Activated CD4-positive, CD25-positive, alpha-beta regulatory T cell treated with anti-CD3 and anti-CD28 coated beads, Interleukin-2, amount 50 U/mL, for 16 hours (primary cell): ENCODE results near the gene RNF25.

Experiments
- DNase-seq: peaks from one replicate; pipeline ENCODE4 v3.0.0-alpha.2; 2020; ENCODE audit warnings: low read depth, low spot score

The RNF25 gene

DNA sequence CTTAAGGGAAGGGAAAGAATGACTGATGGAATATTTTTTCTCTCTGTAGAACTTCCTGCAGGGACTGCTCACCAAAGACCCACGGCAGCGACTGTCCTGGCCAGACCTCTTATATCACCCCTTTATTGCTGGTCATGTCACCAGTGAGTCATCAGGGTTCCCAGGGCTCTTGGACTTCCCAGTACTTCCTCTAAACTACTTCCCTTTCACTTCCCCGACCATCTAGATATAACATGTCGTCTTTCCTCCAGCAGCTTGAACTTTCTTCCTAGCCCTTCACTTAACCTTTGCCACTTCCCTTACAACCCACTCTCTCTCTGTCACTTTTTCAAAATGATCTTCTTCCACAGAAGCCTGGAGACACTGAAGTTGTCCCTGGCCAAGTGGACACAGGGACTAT lies 7.3 kb upstream of the RNF25 start:
- DNase-seq, result no peak

DNA sequence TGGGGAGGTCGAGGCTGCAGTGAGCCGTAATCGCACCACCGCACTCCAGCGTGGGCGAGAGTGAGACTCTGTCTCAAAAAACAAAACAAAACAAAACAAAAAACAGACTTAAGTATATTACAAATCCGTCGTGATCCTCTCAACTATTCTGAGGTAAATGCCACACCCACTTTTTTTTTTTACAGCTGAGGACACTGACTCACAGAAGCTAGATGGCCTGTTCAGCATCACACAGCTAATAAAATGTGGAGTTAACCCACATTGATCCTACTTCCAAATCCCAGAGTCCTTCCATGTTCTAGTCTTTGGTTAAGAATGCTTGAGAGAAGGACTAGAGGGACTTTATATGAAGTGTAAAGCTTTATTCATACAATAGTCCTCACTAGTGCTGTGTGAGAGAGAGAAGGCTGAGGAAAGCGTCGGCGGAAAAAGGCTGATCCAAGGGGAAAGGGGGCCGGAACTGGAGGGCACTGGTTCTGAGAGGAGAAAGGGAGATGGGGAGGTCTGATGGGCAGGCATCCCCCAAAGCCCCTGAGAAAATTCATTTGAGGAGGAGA lies 627 bp downstream of the RNF25 start:
- DNase-seq, result no peak

DNA sequence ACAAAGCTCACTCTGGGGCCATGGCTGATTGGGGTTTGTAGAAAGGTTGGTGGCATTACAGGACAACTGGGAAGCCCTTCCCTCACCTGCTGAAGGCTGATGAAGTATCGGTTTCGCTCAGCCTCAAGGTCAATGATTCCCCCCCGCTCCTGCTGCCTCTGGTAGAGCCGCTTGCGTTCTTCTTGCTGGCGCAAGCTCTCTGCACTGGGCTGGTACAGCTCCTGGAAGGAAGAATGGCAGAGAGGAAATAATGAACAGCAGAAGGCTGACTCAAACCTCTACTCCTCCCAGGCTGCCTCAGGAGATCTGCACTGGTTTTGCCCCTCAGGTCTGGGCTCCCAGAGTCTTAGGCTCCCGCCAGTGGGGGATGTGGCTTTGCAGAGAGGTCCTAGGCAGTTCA lies 7.1 kb downstream of the RNF25 start:
- DNase-seq, result no peak

DNA sequence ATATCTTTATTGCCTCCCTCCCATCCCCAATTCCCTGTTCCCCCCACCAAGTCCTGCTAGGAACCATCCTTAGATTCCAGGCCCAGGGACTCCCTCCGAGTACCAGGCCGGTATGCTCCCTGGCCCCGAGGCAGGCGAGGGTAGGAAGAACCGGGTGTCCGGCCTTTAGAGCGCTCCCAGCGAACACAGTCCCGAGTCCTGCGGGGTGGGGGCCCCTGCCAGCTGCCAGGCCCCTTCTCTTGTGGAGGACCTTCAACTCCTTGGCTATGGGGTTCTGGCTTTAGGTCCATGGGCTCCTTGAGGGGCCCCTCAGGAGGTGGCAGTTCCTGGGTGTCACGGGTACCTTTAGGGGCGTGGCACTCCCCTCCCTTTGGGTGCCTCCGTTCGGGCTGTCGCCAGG lies 7.9 kb downstream of the RNF25 start:
- no peak for DNase-seq

DNA sequence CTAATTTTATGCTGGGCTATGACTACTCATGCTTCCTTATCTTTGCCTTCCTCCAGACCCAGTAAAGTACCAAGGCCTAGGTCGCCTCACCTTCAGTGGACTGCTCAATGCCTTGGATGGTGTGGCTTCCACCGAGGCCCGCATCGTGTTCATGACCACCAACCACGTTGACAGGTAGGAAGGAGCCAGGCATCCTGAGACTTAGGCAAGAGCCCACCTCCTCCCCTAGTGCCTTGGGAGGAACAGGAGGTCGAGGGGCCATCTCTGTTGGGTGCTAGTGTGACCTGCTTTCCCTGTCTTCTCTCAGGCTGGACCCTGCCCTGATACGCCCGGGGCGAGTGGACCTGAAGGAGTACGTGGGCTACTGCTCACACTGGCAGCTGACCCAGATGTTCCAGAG lies 9.0 kb downstream of the RNF25 start:
- no peak for DNase-seq

DNA sequence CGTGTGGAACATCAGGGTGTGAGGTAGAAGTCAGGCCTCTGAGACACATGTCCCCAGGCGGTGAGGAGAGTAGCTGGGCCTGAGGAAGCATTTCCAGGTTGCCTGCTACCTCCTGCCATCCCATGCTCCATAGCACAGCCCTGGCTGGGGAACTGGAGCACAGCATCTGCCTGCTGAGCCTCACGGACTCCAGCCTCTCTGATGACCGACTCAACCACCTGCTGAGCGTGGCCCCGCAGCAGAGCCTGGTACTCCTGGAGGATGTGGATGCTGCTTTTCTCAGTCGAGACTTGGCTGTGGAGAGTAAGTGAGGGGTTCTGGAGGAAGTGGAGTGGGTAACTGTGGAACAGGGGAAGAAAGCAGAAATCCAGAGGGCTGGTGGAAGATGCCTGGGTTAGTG lies 9.4 kb downstream of the RNF25 start:
- DNase-seq, result no peak

DNA sequence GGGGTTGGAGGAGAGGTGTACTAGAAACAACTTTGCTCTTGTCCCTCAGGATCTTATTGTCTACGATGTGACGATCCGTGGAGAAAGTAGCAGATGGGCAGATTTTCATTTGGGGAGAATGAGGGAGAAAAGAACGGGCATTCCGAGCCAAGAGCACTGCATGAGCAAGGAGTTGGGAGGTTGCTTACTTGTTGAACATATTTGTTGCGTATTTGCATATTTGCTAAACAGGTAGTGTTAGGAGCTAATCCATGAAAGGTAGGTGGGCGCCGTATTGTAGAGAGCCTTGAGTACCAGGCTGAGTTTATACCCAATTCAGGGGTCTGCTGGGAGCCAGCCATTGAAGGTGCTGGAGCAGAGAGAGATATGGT lies 11.8 kb downstream of the RNF25 start:
- DNase-seq, result no peak

DNA sequence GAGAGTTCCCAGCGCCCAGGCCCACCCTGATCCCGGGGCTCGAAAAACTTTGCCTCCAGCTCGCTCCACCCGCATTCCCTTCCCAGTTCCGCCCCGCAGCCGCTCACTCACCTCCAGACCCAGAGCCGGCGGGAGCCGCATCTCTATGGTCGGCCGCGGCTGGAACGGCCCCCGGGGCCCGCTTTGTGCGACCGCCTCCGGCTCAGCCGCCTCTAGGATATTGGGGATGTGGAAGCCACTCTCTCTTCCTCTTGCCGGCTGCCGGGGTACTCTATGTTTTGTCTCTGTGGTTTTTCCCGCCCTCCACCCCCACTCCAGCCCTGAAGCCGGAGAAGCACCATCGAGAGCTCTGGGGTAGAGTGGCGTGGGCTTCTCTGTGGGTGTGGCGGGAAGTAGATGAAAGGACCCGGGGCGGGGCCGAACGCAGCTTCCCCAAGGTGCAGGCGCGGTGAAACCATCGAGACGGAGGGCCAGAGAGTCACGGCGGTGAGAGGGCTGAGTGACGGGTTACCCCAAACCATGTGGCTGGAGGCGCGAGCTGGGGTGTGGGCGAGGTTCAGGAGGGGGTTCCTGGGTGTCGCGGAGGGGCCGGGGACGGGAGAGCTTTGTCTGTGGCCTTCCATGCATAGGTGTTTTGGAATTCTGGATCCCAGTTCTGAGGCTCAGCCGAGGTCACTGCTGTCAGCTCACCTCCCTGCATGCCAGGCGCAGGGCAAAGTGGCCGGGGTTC lies 12.4 kb downstream of the RNF25 start, which contains the start of the genes BCS1L and ZNF142:
BCS1L (plus strand) TSS at position 426 of the 730 bp plus-strand sequence. CDS start 1,305 bp downstream, outside the sequence.
ZNF142 (minus strand) TSS at position 366 of the 730 bp plus-strand sequence. CDS start 3,194 bp downstream, outside the sequence.
- DNase-seq, result peak; percentile 83

DNA sequence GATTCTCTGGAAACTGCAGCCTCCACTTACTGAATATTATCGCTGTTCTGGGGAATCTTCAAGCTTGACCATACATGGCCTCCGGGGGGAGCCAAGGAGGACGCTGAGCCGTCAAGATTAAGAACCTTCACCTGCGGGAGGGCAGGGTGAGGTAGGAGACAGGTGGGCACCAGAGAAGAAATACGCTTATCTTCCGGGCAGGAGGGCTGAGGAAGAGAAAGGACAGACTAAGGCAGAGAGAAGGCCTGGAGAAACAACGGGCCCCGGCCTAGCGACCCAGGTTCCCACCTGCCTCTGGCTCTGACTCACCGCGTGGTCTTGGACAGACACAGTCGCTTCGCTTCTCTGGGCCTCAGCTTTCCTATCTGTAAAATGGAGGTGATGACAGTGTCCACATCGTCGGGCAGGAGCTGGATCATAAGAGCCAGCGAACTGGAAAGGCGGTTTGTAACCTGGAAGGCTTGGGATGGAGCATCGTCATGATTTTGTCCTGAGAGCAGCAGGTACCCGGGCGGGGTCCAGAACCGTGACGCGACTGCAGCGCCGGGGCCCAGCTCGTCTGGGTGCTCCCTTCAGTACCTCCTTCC lies 13.0 kb downstream of the RNF25 start:
- DNase-seq, result no peak

DNA sequence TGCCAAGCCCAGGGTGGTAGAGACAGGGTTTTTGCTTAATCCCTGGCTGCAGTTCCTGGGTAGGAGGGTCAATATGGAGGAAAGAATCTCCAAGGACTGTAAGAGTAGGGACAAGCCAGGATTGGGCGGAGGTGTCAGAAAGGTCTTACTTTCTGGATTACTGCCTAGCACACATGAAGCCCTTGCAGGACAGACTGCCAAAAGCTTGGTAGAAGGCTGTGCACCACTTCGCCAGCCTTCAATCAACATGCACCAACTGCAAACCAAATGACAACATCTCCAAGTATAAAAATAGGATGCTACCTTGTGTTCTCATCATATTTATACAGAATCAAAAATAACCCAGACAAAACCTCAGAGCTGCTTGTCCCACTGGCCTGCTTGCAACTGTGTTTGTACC lies 16.1 kb downstream of the RNF25 start:
- DNase-seq, result no peak

DNA sequence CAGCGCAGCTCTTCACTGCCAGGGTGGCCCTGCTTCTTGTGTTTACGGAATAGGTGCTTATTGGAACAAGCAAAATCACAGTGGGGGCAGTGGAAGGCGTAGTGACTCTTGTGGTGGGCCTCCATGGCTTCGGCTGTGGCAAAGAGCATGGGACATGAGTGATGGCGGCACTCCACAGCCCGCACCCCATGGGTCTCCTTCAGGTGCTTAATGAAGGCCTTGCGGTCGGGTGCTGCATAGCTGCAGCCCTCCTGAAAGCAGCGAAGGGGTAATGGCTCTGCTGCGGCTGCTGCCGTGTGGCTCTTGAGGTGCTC lies 23.1 kb downstream of the RNF25 start:
- DNase-seq, result no peak

DNA sequence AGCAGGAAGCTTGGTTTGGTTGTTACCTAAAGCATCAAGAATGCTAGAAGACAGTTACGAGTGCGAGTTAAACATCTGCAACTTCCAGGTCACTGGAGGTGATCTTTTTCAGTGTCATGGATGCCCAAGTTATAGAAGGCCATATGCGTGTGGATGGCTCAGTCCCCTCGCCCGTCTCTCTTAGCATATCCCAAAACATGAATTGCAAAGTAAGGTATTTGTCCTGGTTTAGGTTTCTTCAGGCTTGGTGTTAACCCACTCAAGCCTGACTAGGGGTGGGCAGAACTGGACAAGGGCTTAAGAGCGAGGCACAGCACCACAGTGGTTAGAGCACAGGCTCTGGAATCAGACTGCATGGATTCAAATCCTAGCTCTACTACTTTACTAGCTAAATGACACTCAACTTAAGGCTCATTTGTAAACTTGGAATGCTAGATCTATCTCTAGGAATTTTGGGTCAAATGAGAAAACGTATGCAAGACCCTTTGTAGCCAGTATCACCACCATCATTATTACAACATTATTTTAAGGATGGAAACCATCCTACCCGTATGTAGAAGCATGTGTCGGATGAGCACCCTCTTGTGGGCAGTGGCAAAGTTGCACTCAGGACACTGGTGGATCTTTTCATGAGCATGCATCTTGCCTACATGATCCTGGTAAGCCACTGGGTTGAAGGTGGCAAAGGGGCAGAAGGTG lies 23.6 kb downstream of the RNF25 start:
- no peak for DNase-seq

DNA sequence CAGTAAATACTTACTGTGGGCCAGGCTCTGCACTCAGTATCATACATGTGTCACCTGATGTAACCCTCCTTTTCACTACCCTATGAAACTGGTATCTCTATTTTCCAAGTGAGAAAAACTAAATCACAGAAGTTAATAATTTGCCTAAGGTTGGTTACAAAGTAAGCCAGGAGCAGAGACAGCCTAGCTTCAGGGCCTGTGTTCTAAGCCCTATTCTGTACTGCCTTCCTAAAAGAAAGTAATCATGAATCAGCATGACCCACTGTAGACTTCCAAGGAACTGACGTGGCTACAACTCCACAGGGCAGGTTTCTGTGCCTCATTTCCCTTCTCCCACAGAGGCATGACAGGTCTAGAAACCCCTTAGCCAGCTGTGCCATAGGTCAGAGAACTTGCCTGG lies 26.7 kb downstream of the RNF25 start:
- DNase-seq, result no peak

DNA sequence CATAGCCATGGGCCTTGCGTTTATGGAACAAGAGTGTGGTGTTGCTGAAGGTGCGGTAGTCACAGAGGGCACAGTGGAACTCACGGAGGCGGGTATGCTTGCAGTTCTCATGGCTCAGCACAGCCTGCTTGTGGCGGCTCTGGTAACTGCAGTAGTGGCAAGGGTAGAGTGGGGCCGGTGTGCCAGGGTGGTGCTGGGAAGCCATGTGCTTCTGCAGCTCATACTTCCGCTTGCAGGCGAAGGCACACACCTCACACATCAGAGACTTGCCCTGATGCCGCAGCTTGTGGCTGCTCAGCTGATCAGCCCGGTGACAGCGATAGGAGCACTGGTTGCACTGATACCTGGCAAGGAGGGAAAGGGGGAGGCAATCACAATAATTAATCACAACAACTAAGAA lies 27.1 kb downstream of the RNF25 start:
- no peak for DNase-seq

DNA sequence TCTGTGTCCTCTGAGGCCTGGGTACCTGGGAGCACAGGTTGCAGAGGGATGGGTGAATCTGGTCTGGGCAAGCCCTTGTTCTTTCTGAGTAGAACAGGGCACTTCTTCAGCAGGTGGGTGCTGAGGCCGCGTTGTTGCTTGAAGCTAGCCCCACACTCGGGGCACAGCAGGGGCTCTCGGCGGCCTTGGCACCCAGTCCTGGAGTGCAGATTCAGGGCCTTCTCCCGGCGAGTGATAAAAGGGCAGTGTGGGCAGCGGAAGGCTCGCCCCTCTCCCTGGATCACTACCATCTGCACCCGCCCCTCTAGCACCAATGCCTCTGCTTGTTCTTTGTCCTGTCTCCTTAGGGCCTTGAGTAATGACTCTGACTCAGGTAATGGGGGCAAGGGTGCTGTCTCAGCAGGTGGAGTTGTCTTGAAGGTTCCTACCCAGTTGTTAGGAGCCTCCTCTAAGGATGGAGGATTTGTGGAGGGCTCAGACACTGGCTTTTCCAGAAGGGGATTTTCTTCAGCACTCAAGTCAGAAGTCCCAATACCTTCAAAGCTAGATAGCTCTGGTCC lies 28.0 kb downstream of the RNF25 start:
- no peak for DNase-seq

DNA sequence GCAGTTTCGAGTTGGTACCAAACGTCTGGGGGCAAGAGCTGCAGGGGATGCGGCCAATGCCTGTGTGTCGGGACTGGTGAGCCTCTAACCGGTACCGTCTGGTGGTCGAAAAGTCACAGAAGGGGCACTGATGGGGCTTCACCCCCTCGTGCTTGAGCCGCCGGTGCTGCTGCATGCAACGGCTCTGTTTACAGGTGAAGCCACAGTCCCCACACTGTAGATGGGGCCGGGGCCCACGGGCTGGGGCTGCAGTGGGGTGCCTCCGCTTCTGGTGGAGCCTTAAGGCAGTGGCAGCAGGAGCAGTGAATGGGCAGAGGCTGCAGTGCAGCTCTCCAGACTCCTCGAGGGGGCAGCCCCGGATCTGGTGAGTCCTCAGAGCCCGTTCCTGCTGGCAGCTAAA lies 29.0 kb downstream of the RNF25 start:
- no peak for DNase-seq

DNA sequence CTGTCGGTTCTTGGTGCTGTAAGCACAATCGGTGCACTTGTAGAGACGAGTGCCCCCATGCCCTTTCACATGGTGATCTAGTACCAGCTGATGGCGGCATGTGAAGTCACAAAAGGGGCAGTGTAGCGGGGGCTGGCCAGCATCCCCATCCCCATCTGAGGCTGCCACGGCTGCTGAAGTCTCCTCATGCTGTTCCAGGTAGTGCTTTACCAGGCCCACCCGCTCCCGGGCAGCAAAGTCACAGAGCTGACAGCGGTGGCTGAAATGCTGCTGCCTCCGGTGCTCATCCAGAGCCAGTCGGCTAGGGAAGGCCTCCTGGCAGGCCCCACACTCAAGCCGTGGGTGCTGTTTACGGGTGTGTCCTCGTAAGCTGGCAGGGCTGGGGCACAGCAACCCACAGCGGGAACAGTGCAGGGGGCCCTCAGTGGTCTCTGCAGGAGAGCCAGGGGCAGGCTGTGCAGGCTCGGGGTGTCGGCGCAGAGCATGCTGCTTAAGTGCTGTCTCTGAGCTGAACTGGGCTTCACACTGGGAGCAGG lies 29.6 kb downstream of the RNF25 start:
- DNase-seq, result no peak

DNA sequence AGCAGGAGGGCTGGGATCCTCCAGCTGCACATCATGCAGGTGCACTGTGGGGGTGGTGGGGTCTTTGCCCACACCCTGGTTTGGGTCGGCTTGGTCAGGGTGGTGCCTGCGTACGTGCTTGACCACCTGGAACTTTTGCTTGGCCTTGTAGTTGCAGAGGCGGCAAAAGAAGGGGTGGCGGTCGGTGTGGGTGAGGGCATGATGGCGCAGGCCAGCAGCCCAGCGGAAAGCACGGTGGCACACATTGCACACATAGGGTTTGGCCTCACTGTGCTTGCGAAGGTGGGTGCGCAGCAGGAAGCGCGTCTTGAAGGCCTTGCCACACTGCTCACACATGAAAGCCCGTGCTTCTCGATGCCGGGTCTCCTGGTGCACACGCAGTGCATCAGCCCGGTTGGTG lies 33.4 kb downstream of the RNF25 start:
- DNase-seq, result no peak

DNA sequence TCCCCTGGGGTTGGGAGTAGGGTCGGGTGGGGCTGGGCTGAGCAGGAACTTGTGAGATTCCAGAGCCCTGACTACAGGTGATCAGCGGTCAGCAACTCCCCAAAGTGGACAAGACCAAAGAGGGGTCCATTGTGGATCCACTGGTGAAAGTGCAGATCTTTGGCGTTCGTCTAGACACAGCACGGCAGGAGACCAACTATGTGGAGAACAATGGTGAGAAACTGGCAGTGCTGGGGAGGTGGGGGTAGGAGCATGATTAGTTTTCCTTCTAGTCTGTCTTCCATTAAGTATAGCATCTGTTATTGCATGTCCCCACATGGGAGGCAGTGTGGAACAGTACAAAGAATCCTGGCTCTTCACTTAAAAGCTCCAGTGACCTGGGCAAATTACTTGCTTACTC lies 36.1 kb downstream of the RNF25 start:
- DNase-seq, result no peak

DNA sequence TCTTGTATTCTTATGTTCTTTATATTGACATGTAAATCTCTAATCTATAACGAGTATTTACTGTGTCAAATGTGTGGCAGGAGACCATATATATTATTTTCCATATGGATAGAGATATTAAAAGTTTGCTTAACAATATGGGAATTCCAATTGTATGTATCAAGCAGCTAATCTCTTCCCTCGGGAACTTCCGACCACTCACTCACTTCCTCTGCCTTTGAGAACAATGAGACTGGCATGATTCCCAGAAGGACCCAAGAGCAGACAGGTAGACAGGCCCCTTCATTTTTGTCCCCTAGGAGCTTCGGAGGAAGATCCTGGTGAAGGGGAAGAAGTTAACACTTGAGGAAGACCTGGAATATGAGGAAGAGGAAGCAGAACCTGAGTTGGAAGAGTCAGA lies 40.0 kb downstream of the RNF25 start:
- no peak for DNase-seq

DNA sequence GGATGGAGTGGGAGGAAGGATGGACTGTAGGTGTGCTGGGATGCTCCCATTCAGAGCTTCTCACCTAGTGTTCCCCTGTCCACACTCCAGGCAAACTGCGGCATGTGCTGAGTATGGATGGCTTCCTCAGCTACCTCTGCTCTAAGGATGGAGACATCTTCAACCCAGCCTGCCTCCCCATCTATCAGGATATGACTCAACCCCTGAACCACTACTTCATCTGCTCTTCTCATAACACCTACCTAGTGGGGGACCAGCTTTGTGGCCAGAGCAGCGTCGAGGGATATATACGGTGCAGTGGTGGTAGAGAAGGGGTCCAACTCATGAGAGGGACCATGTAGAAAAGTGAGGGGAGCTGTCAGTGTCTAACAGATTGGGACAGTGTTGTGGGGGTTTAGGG lies 43.9 kb downstream of the RNF25 start:
- no peak for DNase-seq

DNA sequence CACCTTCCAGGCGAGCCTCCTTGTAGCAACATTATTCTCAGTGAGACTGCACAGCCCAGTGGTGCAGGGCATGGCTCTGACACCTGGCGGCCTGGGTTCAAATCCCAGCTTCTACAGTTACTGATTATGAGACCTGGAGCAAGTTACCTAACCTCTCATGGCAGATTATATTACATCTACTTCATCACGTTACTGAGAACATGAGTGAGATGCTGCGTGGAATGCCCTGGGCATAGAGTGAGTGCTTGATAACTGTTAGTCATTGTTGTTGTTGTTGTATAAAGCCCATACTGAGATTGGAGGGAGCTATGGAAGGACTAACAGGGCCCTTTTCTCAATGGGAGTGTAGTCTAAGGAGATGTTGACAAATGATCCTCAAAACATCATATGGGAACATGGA lies 45.4 kb downstream of the RNF25 start:
- no peak for DNase-seq
